ENCODE measurements around the gene SPTLC2. TPM values are rescaled to one million over a fixed set of nuclear protein-coding genes. Genes with fewer than 3 reads are reported as not detected.

SPTLC2 gene
- total and polyA plus RNA-seq, 9 donors = 8.0 to 31.1 (median 21.5) TPM

GRCh38 chr14:77612011-77612620, 4.3 kb downstream of the SPTLC2 start:
- no peak for TF ChIP-seq CTCF (IDR thresholded peaks at IDR 0.05)
- TF ChIP-seq POLR2A (IDR thresholded peaks at IDR 0.05) = no peak
- TF ChIP-seq EP300 (IDR thresholded peaks at IDR 0.05) = no peak
- no peak overlapping the region for H3K4me3 ChIP-seq
- no peaks in the 10 kb centered on the region for H3K27me3 ChIP-seq
- H3K27ac ChIP-seq = no peak overlapping the region
- DNase-seq = no peak
- H3K9me3 ChIP-seq = no peaks in the 10 kb centered on the region
- peaks cover 3% of the 10 kb centered on the region for H3K4me1 ChIP-seq (ENCODE audit: insufficient read depth)
- H3K36me3 ChIP-seq = no peaks in the 10 kb centered on the region
- WGBS, 3 donors = 83 to 89% (median 84%) methylated on average over 2 of the region's 2 CpGs
- intact Hi-C loops (cut with DNase I) = no loop called here

GRCh38 chr14:77610553-77610952, 5.9 kb downstream of the SPTLC2 start:
- H3K4me3 ChIP-seq = no peak overlapping the region
- peaks cover under 1% of the 10 kb centered on the region for H3K4me1 ChIP-seq (ENCODE audit: insufficient read depth)
- intact Hi-C loops (cut with DNase I) = no loop called here
- TF ChIP-seq POLR2A (IDR thresholded peaks at IDR 0.05) = no peak
- TF ChIP-seq EP300 (IDR thresholded peaks at IDR 0.05) = no peak
- TF ChIP-seq CTCF (IDR thresholded peaks at IDR 0.05) = no peak
- H3K9me3 ChIP-seq = no peaks in the 10 kb centered on the region
- no peaks in the 10 kb centered on the region for H3K36me3 ChIP-seq
- H3K27ac ChIP-seq = no peak overlapping the region
- DNase-seq = no peak
- 95 to 100% (median 97%) methylated on average over 3 of the region's 3 CpGs for WGBS, 3 donors
- H3K27me3 ChIP-seq = no peaks in the 10 kb centered on the region

GRCh38 chr14:77609922-77610321, 6.5 kb downstream of the SPTLC2 start:
- Histone ChIP-seq H3K27ac (no peak overlapping the region), H3K9me3 (no peaks in the 10 kb centered on the region), H3K4me1 (ENCODE audit: insufficient read depth) (no peaks in the 10 kb centered on the region), H3K36me3 (no peaks in the 10 kb centered on the region), H3K4me3 (no peak overlapping the region), H3K27me3 (no peaks in the 10 kb centered on the region)
- WGBS, 3 donors = 96 to 98% (median 98%) methylated on average over 3 of the region's 3 CpGs
- no peak for DNase-seq
- no peak for TF ChIP-seq CTCF (IDR thresholded peaks at IDR 0.05)
- no peak for TF ChIP-seq EP300 (IDR thresholded peaks at IDR 0.05)
- TF ChIP-seq POLR2A (IDR thresholded peaks at IDR 0.05) = no peak
- intact Hi-C loops (cut with DNase I) = no loop called here

GRCh38 chr14:77607741-77608302, 8.6 kb downstream of the SPTLC2 start:
- intact Hi-C loops (cut with DNase I) = no loop called here
- H3K36me3 ChIP-seq = no peaks in the 10 kb centered on the region
- WGBS, 3 donors = 72 to 81% (median 79%) methylated on average over 9 of the region's 9 CpGs
- H3K27me3 ChIP-seq = no peaks in the 10 kb centered on the region
- H3K9me3 ChIP-seq = no peaks in the 10 kb centered on the region
- no peak overlapping the region for H3K4me3 ChIP-seq
- no peak for TF ChIP-seq CTCF (IDR thresholded peaks at IDR 0.05)
- no peak for TF ChIP-seq EP300 (IDR thresholded peaks at IDR 0.05)
- TF ChIP-seq POLR2A (IDR thresholded peaks at IDR 0.05) = no peak
- H3K27ac ChIP-seq = no peak overlapping the region
- no peak for DNase-seq
- peaks cover 3% of the 10 kb centered on the region for H3K4me1 ChIP-seq (ENCODE audit: insufficient read depth)

All from ovary (tissue), 9 donors.